GM21381 (cell line): Measurements from ENCODE around the gene DKK3.

Source experiments
- ATAC-seq: cut with Tn5 transposase; IDR thresholded peaks from one replicate; pipeline ENCODE4 v1.9.1; 2021; ENCODE audit warnings: mild to moderate bottlenecking, moderate library complexity; ENCODE audit not compliant: unreplicated experiment

Gene DKK3

DNA sequence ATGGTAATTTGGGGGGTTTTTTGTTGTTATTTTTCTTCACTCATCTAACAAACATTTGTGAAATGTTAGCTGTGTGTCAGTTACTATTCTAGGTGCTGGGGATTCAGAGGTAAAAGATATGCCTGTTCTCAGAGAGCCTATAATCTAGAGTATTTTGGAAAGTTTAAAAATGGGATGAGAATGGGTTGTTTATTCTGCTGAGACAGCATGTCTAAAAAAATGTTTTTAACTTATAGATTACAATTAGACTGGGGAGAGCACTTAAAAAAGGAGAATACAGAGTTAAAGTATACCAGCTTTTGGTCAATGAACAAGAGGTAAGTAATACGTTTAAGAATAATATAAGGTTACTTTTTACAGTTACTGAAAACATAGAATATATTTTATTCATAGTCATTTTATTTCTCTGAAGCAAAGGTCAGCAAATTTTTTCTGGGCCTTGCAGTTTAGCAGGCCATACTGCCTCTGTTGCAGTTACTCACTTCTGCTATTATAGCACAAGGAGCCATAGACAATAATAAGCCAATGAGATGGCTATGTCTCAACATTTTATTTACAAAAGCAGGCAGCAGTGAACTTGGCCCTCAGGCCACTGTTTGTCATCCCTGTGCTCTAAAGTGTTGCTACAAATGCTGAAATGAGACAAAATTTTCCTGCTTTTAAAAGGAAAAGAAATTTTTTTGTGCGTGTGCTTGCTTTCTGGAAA is 60.0 kb downstream of the DKK3 start:
- ATAC-seq, result no peak

DNA sequence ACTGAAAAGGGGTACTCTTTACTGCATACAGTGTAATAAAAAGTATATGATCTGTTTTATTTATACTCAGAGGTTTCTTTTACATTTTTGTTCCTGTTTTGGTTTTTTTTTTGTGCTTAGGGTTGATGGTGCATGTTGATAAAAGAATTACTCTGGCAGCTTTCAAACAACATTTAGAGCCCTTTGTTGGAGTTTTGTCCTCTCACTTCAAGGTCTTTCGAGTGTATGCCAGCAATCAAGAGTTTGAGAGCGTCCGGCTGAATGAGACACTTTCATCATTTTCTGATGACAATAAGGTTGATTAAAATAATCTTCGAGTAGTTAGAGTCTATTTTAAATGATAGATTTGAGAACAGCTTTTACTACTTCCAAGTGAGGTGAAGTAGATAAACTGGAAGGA is 60.6 kb downstream of the DKK3 start:
- ATAC-seq, result no peak

DNA sequence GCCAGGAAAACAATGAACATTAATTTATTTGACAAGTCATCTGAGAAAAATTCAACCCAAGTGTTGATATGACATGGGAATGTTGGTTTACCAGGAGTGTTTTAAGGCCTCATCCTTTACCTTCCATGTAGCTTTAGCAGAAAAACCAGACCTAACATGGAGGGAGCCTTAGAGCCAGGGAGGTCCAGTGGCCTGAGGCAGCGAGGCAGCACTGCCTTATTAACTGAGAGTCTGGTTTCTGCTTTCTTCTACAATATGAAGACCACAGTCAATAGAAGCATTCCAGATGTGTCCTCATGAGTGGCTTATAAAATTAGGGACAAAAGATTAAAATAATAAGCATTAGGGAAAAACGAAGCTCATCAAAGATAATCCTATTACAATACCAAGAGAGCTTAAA is 61.5 kb downstream of the DKK3 start:
- ATAC-seq, result no peak

DNA sequence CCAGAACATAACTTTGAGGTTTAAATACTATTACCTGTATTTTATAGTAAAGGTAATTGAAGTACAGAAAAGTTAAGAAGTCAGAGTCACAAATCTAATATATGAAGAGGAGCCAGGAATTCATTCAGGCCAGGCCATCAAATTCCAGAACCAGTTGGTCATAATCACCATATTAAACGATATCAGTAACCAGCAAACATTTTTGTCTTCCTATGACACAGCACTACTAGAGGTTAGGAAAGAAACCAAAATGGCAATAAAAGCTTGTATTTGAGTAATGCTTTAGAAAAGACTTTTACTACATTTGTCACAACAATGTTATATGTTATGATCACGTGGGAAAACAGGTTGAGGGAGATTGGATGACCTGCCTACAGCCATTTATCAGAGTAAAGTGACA is 62.2 kb downstream of the DKK3 start:
- ATAC-seq, result no peak

DNA sequence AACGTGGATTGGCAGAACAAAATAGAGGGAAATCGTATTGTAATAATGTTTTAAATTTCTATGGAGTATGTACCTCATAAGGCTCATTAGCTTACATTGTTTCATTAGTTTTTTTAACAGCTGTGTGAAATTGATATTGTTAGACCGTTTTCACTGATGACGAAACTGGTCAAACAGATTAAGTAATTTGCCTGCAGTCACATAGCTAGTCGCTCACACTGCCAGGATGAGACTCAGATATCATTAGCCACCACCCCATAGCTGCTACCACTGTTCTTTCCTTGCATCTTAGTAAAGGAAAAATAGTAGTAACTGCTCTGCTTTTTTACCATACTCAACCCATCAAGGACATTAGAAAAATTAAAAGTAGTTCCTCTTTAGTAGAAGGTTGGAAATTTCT is 64.0 kb downstream of the DKK3 start:
- no peak for ATAC-seq

DNA sequence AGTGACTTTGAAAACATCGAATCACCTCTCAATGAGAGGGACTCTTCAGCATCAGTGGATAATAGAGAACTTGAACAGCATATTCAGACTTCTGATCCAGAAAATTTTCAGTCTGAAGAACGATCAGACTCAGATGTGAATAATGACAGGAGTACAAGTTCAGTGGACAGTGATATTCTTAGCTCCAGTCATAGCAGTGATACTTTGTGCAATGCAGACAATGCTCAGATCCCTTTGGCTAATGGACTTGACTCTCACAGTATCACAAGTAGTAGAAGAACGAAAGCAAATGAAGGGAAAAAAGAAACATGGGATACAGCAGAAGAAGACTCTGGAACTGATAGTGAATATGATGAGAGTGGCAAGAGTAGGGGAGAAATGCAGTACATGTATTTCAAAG is 65.8 kb downstream of the DKK3 start:
- ATAC-seq, result no peak

DNA sequence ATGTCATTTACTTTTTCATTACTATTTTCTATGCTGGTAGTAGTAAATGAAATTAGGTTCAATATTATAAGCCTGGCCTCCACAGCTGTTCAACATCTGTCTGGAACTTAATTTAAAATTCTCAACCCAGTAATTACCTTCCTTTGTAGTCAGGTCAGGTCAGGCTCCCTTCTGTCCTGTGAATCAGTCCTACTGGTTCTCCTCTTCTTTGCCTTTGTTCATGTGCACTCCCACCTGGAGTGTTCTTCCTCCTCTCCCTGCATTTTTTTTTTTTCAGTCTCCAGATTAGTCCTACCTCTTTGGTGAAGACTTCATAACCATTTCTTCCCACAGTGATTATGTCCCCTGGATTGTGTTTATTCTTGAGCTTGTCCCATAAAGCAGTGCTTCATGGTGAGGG is 67.9 kb downstream of the DKK3 start:
- no peak for ATAC-seq

DNA sequence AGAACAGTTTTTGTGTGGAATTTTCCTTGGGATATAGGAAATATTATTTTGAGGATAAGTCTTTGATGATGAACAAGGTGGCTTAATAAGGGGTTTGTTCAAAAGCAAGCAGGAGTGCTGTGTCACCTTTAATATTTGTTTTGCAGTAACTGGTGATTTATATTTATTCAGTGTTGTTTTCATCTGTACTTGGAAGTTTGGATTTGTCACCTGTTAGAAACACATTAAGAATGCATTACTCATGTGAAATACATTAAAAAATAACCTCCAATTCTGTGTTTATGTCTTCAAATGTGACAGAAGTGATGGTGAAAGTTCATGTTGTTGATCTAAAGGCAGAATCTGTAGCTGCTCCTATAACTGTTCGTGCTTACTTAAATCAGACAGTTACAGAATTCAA is 70.5 kb downstream of the DKK3 start:
- no peak for ATAC-seq

DNA sequence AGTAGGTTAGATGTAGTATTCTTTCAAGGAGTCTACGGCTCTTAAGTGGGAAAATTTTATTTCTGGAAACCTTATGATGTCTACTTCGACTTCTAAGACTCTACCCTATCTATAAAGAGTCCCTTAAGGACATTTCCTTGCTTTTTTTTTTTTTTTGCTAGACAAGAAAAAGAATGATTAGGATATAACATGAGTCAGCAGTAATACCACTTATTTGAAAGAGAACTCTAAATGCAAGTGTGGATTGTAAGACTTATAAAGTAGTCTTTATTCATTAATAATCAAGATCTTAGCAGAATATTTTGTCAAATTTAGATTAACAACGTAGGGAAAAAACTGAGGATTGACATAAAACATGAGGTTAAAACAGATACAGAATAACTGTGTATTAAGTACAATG is 71.0 kb downstream of the DKK3 start:
- ATAC-seq, result no peak

DNA sequence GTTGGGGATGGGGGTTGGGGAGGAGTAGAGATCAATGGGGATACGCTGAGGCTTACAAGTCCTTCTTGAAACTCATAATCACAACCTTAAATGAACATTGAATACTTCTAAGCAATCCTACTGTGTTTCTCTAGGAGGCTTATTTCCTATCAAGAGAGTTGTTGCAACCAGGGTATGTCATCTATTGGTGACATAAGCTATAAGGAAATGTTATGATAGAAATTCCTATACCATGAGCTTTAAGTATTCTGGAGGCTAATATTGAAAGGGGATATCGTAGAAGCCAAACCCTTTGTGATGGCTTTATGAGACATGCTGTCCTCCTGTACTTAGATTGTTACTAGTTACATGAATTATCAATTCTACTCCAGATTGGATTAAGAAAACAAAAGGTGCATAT is 72.9 kb downstream of the DKK3 start:
- no peak for ATAC-seq

DNA sequence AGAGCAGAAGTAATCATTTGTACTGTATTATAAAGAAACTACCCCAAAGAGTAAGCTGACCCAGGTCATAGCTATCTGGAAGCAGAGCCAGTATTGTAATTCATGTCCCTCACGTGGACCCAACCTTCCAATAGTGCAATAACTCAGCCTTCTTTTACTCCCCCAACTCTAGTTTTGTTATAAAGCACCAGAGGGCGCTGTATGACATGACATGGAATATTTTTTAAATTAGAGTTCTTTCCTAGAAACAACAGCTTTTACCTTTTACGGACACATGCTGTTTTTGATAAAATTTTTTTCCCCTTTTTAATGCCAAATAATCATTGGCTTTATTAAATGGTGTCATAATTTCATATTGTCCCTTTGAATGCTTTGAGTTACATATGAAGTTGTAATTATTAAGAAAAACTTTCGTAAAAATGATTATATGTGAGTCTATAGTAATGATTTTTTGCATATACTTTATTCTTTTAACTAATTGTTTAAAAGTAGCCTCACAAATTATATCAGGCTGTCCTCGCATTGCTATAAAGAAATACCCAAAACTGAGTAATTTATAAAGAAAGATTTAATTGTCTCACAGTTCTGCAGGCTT is 76.9 kb downstream of the DKK3 start:
- no peak for ATAC-seq

DNA sequence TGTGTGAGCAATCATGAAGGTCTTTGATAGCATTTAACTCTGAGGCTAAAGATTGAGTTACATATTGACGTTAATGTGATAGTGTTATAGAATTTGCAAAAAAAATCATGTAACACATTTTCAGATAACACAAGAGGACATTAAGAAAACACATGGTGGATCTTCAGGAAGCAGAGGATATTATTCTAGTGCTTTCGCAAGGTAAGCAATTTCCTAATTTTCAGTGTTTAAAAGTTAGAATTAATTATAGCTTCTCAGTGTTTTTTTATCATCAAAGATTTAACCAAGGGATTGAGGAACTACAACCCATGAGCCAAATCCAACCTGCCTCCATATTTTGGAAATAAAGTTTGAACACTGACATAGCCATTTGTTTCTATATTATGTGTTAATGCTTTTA is 78.5 kb downstream of the DKK3 start:
- ATAC-seq, result no peak

DNA sequence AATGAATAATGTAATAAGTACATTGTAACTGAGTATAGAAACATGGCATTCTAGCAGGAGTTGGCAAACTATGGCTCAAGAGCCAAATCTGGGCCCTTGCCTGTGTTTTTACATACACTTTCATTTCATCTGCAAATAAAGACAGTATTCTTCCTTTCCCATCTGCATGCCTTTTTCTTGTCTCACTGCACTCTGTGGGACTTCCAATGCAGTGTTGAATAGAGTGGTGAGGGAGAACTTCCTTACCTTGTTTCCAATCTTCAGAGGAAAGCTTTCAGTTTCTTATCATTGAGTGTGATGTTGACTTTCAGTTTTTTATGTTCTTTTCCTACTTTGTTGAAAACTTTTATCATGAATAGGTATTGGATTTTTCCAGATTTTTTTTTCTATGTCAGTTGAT is 84.6 kb downstream of the DKK3 start:
- ATAC-seq, result no peak

DNA sequence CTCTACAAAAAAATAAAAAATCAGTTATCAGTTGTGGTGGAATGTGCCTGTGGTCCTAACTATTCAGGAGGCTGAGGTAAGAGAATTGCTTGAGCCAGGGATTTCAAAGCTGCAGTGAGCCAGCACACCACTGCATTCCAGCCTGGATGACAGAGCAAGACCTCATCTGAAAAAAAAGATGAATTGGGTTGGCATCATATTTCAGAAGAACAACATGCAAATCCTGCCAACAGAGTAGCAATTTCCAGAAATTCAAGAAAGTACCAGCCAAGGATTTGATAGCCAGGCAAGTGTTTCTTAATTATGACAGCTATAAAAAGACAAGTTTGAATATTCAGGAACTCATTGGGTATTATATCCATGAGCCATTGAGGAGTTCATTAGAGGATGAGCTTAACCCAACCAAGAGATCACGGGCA is 91.4 kb downstream of the DKK3 start:
- no peak for ATAC-seq

DNA sequence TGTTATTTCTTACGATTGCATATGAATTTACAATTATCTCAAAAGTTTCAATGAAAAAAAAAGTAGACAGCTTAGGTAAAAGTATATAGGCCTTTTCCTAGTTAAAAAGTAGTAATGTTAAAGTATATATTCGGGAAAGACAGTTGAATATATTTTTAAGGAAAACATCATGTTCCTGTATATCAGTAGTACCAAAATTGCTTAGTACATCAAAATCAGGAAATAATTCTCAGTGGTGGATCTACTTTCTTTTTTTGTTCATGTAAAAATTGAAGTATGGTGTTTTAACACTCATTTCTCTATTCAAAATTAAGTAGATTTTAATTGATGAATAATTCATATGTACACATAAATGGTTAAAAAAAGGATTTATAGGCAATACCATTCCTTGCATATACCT is 92.8 kb downstream of the DKK3 start:
- ATAC-seq, result no peak

DNA sequence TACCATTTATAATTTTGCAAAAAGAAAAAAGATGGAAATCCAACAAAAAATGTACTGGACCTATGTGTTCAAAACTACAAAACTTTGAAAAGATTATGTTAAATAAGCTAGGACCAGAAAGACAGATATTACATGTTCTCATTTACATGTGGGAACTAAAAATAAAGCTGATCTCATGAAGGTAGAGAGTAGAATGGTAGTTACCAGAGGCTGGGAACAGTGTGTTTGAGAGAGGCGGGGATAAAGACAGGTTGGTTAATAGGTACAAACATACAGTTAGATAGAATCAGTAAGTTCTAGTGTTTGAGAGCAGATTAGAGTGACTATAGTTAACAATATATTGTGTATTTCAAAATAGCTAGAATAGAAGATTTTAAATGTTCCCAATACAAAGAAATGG is 95.0 kb downstream of the DKK3 start:
- no peak for ATAC-seq
